ENCODE measurements around the gene ASIC2.

GRCh38 chr17:33014751-33015150 is 278.3 kb downstream of the ASIC2 start:
- TF ChIP-seq CTCF (conservative IDR thresholded peaks at IDR 0.05) (no peak), EZH2 (IDR thresholded peaks at IDR 0.05; ENCODE audit: low read depth) (no peak)
